Activated CD8-positive, alpha-beta memory T cell treated with anti-CD3 and anti-CD28 coated beads, Interleukin-2, amount 50 U/mL, for 1 hour (primary cell): ENCODE data around the gene KIR2DL3.

Experiments used
- DNase-seq: peaks from one replicate; pipeline ENCODE4 v3.0.0-alpha.2; 2020; ENCODE audit errors: extremely low read depth

Gene KIR2DL3

DNA sequence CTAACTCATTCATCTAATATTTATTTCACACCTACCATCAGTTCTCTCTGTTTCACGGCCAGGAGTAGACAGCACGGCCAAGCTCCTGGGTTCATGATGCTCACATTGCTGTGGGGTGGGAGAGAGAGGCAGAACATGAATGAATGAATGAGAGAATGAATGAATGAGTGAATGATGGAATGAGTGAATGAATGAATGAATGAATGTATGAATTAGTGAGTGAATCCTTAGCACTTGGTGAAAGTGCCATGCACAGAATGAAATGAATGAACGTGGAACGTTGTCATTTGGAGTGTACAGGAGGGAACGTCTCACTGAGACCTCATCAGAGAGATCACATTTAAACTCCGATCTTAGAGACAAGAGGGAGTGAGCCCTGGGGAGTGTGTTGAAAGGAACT, 53.2 kb downstream of the KIR2DL3 start:
- DNase-seq = no peak

DNA sequence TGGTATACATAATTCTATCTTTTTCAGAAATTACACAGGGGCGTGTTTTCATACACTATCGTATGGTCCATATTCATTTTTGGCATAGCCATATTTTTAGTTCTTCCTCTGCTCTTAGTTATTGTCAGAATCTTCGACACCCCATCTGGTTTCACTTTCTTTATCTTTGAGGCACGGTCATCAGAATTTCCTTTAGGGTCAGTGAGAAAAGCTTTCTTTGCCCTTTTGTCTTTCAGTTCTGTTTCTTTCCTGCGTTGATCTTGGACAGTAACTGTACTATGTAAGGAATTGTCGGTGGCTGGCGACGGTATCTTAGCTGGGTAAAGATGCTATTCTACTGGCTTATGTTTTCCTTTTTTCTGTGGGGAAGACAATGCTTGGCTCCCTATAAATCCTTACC, 54.5 kb downstream of the KIR2DL3 start:
- no peak for DNase-seq

DNA sequence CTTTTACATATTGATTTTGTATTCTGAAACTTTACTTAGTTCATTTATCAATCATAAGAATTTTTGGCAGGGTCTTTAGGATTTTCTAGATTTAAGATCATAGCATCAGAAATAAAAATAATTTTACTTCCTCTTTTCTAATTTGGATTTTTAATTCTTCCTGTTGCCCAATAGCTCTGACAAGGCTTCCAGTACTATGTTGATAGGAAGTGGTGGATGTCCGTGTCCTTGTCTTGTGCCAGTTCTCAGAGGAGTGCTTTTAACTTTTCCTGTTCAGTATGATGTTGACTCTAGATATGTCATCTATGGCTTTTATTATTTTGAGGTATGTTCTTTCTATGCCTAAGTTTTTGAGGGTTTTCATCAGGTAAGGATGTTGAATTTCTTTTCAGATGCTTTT, 57.4 kb downstream of the KIR2DL3 start:
- no peak for DNase-seq
